Mucosa of descending colon (tissue), 3 donors: Measurements from ENCODE around the gene FAM174B. TPM values are rescaled to one million over a fixed set of nuclear protein-coding genes. Genes with fewer than 3 reads are reported as not detected.

ENCODE experiments used
- total RNA-seq, 3 donors: library from RNA; stranded (reverse); fragmentation: NEBNext Ultra II Directional in 2 of 3; extraction: Animal tissue kit (Norgen Biotek cat#: 25700) in 2 of 3; gene quantifications; one replicate each; pipeline versions ENCODE4 v1.2.1 to v1.2.4, GENCODE V29; 2021 to 2023
- donor health status: DM: no; HTN: no; CAD: no; lungs with moderate emphysema.
- donor health status: DM: no; HTN: no; CAD: no.
- donor health status: DM: no; HTN: yes; CAD: no.

The FAM174B gene
- total RNA-seq, 3 donors from 2014 or later = 14.7 to 30.5 (median 28.5) TPM

Other genes starting within 250 kb of the FAM174B start
- 100 to 1,000 TPM in 2 of 3 donors, 10 to 100 TPM in 1; 86.2 to 128 (median 110) TPM for gene CHD2, start 244.5 kb upstream of the FAM174B start, total RNA-seq